Measurements from ENCODE around the gene TYSND1.
"Not testable (repeated sequence)": the region's sequence is repeated elsewhere in the genome, so short reads cannot be mapped to it uniquely, and the experiment has no call there.

TYSND1 gene

DNA sequence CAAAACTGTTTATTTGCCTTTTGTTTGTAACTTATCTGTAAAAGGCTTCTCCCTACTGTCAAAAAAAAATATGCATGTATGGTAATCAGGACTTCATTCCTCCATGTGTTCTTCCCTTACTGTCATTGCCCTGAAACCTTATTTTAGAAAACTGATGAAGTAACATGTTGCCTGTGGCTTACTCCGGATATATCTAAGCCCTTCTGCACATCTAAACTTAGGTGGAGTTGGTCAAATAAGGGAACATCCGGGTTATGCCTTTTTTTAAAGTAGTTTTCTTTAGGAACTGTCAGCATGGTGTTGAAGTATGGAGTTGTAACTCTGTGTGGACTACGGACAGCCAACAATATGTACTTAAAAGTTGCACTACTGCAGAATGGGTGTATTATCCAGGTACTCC, 17.7 kb upstream of the TYSND1 start:
- no peak for DNase-seq (ENCODE audit: low spot score)

DNA sequence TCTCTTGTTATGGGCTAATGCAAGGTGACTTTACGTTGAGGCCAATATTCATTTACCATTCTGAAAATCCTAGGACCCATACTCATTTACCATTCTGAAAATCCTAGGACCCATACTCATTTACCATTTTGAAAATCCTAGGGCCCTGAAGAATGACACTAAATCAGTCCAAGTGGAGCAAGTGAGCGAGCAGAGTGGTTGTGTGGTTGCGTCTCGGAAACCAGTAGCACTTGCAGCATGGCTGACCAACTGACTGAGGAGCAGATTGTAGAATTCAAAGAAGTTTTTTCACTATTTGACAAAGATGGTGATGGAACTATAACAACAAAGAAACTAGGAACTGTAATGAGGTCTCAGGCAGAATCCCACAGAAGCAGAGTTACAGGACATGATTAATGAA, 16.9 kb upstream of the TYSND1 start:
- no peak for DNase-seq (ENCODE audit: low spot score)

DNA sequence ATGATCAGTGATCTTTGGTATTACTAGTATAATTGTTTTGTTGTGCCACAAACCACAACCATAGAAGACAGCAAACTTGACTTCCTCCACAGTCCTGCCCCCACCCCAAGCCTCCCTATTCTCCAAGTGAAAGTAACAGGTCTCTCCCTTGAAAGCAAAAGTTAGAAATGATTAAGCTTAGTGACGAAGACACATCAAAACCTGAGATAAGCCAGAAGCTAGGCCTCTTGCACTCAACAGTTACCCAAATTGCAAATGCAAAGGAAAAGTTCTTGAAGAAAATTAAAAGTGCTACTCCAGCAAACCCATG, 16.3 kb upstream of the TYSND1 start:
- no peak for DNase-seq (ENCODE audit: low spot score)

DNA sequence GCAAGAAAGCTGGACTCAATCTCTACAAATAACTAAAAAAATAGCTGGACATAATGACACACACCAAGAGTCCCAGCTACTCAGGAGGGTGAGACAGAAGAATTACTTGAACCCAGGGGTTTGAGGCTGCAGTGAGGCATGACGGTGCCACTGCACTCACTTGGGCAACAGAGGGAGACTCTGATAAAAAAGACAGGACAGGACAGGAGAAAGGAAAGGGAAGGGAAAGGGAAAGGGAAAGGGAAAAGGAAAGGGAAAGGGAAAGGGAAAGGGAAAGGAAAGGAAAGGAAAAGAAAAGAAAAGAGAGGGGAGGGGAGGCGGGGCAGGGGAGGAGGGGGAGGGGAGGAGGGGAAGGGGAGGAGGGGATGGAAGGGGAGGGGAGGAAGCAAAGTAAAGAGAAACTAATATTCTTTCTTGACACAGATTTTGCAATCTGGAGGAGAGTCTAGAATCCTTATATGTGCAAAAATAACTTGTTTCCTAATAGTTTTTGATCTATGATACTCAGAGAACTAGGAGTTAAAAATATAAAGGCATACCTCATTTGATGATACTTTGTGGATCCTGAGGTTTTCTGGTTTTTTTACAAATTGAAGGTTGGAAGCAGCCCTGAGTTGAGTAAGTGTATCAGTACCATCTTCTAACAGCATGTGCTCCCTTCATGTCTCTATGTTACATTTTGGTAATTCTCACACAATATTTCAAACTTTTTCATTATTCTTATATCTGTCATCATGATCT, 15.8 kb upstream of the TYSND1 start:
- DNase-seq (ENCODE audit: low spot score) = no peak

DNA sequence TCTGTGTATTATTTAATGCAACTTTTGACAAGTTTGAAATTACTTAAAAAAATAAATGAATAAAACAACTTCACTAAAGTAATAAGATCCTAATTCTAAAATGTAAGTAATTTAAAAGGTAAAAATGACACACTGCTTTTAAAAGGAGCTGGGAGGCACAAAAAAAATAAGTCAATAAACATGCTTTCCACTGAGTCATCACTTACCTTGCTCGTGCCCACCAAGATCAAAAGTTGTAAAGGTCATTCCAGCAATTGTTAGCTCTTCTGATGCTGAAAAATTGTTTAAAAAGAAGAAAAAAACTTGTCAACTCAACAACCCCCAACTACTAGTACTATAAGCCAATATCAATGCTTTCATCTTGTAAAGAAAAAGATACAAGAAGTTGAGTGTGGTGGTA, 14.3 kb upstream of the TYSND1 start:
- DNase-seq (ENCODE audit: low spot score) = no peak

DNA sequence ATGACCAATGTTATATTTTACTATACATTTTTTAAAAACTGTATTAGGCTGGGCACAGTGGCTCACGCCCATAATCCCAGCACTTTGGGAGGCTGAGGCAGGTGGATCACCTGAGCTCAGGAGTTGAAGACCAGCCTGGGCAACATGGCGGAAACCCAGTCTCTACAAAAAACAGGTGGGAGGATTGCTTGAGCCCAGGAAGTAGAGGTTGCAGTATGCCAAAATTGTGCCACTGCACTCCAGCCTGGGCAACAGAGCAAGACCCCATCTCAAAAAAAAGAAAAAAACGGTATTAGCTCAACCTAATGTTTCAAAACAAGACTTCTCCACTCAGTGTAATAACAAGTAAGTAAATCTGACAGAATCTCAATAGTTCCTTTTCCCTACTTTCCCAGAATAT, 12.9 kb upstream of the TYSND1 start:
- not testable (repeated sequence) for DNase-seq (ENCODE audit: low spot score)

DNA sequence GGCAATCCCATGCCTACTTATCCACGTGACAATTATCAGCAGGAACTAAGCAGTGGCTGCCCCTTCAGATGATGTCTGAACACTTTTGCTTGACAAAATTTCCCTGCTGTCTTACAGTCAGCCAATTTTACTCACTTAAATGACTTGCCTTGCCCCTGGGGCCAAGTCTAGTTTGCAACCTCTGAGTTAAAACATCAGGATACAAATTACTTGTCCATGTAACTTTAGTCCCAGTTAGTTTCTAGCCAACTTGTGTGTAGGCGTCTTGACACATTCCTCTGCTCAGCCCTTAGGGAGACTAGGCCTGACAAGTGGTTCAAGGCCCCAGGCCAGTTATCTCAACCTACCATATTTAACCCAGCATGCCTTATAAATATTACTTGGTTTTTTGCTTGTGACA, 11.6 kb upstream of the TYSND1 start:
- no peak for DNase-seq (ENCODE audit: low spot score)

DNA sequence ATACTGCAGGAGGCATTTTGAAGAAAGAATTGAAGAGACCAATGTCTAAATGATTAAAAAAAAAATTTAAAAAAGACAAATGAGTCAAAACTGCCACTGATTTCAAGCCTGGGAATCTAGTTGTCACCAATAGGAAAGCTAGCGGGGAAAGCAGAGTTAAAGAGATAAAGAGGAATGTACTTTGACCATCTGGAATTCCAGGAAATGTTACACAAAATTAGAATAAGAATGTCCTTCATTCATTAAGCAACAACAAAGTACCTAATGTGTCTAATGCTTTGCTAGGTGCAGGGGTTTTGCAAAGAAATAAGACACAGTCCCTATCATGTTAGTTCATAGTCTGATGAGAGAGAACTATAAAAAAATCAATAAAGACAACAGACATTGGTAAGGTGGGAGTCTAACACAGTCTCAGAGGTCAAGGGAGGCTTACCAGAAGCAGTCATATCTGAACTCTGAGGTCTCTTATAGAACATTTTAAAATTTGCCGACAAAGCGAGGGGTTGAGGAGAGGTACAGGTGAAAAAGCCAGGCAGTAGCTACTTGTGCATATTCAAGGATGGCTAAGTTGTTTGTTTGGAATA, 8.8 kb upstream of the TYSND1 start:
- DNase-seq (ENCODE audit: low spot score) = no peak

DNA sequence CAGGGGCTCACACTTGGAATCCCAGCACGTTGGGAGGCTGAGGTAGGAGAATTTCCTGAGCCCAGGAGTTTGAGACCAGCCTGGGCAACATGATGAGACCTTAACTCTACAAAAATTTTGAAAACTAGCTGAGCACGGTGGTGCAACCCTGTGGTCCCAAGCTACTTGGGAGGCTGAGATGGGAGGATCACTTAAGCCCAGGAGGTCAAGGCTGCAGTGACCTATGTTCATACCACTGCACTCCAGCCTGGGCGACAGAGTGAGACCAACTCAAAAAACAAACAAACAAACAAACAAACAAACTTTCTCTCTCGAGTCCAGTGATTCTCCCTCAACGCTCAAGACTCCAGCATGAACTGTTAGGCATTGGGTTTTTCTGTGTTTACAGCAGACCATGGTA, 2.0 kb upstream of the TYSND1 start:
- no peak for DNase-seq (ENCODE audit: low spot score)

DNA sequence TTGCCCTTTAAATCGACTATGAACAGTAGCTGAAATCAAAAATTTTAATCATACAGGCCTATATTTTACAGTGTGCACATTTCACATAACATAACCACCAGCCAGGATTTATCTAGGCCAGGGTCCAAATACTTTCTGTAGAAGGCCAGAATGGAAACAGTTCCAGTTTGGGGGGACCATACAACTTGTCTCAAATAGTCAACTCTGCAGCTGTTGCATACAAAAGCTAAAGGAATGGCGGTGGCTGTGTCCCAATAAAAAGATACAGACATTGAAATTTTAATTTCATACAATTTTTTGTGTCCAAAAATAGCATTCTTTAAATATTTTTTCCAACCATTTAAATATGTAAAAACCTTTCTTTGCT, 742 bp upstream of the TYSND1 start:
- DNase-seq (ENCODE audit: low spot score) = no peak

DNA sequence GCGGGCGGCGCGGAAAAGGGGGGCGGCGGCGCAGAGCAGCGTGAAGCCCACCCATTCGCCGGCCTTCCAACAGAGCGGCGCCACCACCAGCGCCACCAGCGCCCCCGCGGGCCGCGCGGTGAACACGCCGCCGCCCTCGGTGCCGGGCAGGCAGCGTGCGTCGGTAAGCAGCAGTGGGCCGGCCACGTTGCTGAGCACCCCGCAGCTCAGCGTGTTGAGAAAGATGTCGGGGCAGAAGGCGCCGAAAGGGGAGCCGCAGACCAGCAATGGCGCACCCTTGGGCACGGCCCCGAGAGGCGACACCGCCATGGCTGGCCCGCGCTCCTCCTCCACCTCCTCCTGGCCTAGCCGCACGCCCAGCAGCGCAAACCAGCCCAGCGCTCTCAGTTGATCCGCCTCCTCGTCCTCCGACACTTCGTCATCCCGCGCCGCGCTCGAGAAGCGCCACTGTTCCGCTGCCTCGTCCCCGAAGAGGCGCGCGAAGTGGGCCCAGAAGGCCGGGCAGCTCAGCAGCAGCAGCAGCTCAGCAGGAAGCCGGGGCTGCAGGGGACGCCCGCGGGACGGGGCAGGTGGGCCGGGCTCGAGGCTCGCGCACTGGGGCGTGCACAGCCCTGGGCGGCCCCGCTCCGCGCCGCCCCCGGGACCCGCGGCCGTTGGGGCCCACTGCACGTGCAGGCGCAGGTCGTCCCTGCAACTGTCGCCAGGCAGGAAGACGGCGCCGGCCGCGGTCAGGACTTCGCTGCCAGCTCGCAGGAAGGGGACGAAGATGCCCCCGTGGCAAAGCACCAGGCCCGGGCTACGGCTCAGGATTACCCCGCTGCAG, 623 bp downstream of the TYSND1 start:
- DNase-seq (ENCODE audit: low spot score) = peak; percentile 78

DNA sequence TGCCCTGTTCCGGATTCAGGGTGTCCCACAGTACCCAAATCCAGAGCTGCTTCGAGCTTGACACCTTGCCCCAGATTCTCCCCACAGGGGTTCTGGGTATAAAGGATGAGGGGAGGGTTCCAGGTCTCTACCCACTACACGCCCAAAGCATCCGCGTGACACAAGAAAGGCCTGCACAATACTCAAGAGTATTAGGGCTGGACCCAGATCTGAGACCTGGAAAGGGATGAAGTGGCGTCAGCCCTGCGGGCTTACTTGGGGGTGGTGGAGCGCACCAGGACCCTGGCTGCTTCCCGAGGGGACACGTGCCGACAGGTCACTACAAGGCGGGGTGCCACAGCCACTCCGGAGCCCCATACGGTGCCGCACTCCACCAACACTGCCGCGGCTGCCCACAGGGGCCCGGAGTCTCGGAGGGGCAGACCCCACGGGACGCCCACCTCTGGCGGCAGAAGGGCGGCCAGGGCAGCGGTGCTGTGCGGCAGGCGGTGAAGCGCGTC, 1.3 kb downstream of the TYSND1 start:
- DNase-seq (ENCODE audit: low spot score) = no peak

DNA sequence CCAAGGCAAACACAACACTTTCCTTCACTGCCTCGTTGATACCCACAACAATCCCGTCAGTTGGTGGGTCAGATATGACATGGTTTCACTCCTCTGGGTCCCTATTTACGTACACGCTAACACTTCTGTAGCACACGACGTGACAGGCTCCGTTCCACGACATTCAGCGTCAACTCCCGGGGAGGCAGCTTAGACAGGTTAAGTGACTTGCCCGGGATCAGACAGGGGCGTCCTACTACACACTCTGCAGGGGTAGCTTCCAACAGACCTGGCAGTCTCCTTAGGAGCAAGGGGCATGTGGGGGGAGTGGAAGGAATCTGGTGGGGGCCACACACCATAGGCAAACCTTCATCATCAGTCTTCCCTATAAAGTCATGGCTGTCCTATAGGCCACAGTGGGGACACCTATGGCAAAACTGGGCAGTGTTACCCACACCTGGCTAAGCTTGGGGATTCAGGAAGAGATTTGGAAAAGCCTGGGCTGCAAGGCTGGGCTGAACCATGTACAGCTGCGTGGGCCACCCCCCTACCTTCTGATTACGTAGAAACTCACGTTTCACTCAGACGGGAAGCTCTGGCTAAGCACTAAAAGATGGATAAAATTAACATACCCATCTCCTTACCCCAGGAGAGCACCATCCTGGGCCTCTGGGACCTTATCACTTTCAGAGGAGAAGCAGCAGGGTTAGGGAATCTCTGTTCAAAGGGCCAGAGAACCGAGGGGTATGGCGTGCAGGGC, 2.0 kb downstream of the TYSND1 start:
- DNase-seq (ENCODE audit: low spot score) = no peak

DNA sequence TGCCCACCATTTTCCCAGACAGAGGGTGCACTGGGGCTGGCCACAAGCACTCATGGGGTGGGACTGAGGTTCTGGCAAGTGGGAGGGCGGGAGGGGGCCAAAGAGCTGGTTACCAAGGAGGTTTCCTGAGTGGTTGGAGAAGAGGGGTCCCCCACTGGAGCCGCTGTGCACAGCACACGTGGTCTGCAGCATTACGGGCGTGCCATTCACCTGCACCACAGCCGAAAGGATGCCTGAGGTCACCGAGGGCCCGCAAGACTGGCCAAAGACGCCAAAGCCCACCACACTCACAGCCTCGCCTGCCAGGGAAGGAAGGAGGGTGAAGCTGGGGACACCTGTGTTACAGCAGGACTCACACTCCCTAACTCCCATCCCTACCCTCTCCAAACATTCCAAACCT, 3.9 kb downstream of the TYSND1 start:
- DNase-seq (ENCODE audit: low spot score) = no peak

DNA sequence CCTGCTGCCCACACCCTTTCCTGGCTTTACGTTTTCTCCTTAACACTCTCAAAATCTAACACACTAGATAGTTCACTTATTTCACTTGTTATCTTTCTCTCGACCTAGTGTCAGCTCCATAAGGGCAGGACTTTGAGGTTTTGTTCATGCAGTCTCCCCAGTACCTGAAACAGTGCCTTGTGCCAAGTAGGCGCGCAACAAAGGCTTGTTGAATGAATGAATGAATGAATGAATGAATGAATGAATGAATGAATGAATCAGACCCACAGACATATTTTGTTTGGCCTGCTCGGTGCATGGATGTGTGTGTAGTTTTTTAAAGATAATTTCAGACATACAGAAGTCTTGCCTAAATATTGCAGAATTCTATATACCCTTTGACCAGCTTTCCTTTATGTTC, 6.2 kb downstream of the TYSND1 start:
- no peak for DNase-seq (ENCODE audit: low spot score)

DNA sequence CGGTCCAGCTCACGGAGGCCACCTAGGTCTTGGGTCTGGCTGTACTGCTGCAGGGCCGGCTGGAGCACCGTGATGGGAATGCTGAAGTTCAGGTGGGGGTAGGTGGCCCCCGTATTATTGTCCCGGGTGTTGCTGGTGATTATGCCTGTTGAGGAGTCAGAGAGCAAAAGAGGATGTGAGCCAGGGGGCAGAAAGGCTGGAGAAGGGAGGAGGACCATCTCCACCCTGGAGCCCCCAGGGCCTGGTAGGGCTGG, 6.6 kb downstream of the TYSND1 start:
- no peak for DNase-seq (ENCODE audit: low spot score)

DNA sequence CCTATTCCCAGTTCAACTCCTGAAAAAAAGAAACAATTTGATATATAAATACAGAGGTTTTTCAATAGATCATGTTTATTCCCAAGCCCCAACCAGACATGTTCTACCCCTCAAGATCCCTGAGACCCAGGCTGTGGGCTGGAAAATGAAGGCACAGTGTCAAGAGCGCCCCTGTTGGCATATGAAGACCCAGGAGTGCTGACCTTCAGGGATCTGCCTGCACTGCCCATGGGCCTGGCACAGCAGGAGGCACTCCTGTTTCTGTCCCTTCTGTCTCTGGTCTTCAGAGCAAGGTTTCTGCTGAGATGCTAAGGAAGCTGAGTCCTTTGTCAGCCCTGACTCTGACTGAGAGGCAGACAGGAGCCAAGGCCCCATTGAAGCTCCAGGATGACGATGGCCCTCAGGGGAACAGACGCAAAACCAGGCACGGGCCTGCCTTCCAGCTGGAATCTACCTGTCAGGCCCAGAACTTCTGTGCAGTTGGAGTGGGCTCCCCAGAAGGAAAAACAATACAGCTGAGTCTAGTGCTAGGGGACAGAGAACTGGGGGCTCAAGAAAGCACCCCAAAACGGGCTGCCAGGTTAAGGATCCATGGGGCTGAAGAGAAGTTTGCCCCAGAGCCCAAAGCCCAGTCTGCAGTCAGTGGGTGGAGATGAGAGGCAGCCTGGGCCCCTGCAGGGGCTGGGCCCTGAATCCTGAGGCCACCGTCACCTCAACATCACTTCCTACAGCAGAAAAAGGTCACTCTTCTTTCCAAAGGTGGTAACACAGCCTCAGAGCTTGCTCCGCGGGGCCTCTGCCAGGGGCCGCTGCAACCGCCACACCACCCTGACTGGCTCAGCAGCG, 7.1 kb downstream of the TYSND1 start:
- no peak for DNase-seq (ENCODE audit: low spot score)

DNA sequence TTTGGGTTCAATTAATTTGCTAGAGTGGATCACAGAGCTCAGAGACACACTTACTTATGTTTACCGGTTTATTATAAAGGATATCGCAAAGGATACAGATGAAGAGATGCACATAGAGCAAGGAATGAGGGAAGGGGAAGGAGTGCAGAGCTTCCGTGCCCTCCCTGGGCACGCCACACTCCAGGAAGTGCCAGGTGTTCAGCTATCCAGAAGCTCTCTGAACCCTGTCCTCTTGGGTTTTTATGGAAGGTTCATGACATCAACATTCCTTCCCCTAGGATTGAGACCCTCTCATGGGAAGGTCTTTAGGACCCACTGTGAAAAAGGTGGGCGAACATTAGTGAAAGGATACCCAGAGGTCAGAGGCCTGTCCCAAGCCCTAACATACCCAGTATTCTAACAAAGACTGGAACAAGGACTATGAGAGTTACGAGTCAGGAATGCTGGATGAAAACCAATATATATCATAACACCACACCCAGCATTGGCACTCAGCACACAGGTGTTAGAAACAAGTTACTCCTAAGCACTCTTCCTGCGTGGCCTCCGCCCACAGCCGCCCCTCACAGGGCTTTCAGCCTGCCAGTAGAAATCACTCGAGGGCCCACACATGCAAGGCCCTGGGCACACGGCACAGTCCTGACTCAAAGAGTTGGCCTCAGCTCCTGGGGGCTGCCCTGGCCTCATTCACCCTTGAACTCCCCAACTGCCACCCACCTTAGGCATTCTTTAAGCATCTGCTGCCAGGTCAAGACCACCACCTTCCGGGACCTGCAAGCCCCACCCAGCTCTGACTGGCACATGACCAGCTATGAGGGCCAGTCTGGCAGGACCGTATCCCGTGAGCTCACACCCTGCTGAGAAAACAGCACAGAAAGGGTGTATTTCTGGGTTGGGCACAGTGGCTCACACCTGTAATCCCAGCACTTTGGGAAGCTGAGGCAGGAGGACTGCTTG, 8.3 kb downstream of the TYSND1 start:
- no peak for DNase-seq (ENCODE audit: low spot score)

DNA sequence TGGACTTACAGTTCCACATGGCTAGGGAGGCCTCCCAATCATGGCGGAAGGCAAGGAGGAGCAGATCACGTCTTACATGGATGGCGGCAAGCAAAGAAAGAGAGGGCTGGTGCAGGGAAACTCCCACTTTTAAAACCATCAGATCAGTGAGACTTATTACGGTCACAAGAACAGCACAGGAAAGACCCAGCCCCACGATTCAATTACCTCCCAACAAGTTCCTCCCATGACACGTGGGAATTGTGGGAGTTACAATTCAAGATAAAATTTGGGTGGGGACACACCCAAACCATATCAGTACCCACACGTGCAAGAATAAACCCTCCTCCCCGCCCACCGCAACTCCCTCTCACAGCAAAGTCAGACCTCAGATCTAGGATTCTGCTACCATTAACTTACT, 9.4 kb downstream of the TYSND1 start:
- no peak for DNase-seq (ENCODE audit: low spot score)

DNA sequence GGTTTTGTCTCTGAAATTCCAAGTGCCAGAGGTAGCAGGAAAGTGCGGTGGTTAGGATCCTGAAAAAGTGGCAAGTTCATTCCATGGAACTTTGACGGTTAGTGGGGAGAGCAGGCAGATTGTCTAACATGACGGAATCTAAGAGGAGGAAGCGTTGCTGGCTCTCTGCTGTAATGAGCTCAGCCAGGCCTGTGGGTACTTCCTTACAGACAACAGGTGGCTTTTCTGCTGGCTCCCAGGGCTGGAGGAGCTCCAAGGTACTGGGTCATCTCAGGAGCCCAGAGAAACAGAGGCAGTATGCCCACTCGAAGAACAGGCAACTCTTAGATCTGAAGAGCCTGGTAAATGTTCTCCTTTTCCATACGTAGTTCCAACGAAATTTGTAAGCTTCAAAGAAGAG, 10.8 kb downstream of the TYSND1 start:
- DNase-seq (ENCODE audit: low spot score) = no peak

DNA sequence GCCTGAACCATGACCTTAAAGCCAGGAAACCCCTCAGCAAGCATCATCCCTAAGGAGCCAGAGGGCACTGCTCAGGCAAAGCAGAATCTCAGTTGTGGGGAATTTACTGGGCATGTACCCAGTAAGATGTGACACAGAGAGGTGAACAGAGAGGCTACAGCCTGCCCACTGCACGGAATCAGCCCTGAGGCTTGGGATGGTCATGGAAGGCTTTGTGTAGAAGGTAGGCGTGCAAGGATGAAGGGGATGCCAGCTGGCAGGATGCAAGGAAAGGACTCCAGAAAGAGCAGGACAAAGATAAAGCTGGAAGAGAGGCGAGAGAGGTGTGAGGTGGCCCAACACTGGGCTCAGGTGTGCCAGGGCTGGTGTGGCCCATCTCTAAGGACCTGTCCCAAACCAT, 11.5 kb downstream of the TYSND1 start:
- DNase-seq (ENCODE audit: low spot score) = no peak

Data from iPS-NIHi11 (cell line).